GM12892 (cell line): ENCODE results near the gene DLGAP1.

Experiments
- POLR2A ChIP-seq: IDR thresholded peaks from 2 replicates; pipeline ENCODE4 v1.6.1; 2011; ENCODE audit warnings: low read depth, low read length, control low read depth
- POLR2AphosphoS5 ChIP-seq: IDR thresholded peaks from 2 replicates; pipeline ENCODE4 v1.6.1; 2011; ENCODE audit warnings: low read depth, low read length, control low read depth
- TAF1 ChIP-seq: IDR thresholded peaks from 2 replicates; pipeline ENCODE4 v1.6.1; 2011; ENCODE audit warnings: low read depth, mild to moderate bottlenecking, control low read depth, low read length, borderline replicate concordance

DNA sequence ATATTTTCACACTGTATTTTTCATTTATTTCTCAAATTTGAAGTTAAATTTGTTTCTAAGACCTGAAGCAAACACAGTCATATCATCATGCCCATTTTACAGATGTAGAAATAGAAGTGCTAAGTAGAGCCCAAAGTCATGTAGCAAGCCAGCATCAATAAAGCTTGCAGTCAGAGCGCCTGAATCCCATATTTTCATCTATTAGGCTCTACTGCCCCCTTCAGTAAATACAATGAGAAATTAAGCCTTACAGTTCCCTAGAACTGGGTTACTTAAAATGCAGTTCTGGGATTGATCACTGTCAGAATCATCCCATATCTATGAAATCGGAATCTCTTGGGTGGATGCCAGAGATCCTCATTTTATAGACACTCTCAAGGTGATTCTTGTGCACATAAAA lies 585.3 kb downstream of the DLGAP1 start:
- TF ChIP-seq POLR2A (no peak), POLR2AphosphoS5 (no peak), TAF1 (no peak)
